ENCODE results near the gene CXorf58. TPM values are rescaled to one million over a fixed set of nuclear protein-coding genes. Genes with fewer than 3 reads are reported as not detected.

CXorf58 gene
- polyA plus RNA-seq, 1 of the 3 experiments (the other 2 are of a cell fraction): not detected

- TF ChIP-seq EP300 (IDR thresholded peaks at IDR 0.05; ENCODE audit: borderline replicate concordance in 1 of 2, low read depth in 1 of 2, low read length in 1 of 2) (no peak), USF1 (IDR thresholded peaks at IDR 0.05; ENCODE audit: borderline replicate concordance, low read depth) (no peak), REST (IDR thresholded peaks at IDR 0.05; ENCODE audit: low read depth, low read length) (no peak), RCOR1 (IDR thresholded peaks at IDR 0.05; ENCODE audit: low read length) (peak; percentile 58), GABPA (IDR thresholded peaks at IDR 0.05; ENCODE audit: low read depth) (no peak), CTCF (IDR thresholded peaks at IDR 0.05) (peak; percentile 74), EZH2phosphoT487 (IDR thresholded peaks at IDR 0.05; ENCODE audit: borderline replicate concordance, low read depth) (no peak), POLR2AphosphoS5 (IDR thresholded peaks at IDR 0.05; ENCODE audit: low read depth, low read length) (no peak), TCF12 (IDR thresholded peaks at IDR 0.05) (no peak)
These were observed 5.4 kb upstream of the CXorf58 start (continued) for GRCh38 chrX:23902419-23902818.

GRCh38 chrX:23904096-23904495, 3.7 kb upstream of the CXorf58 start:
- no peak for DNase-seq
- no peak for TF ChIP-seq CTCF (IDR thresholded peaks at IDR 0.05)
- no peak for TF ChIP-seq GABPA (IDR thresholded peaks at IDR 0.05; ENCODE audit: low read depth)
- TF ChIP-seq FOXM1 (IDR thresholded peaks at IDR 0.05; ENCODE audit: low read depth): no peak
- no peak for TF ChIP-seq USF1 (IDR thresholded peaks at IDR 0.05; ENCODE audit: borderline replicate concordance, low read depth)
- CTCF ChIA-PET: interaction anchor here (1.0 kb wide), 2 partner anchors 15 to 143 kb away, joined by 3 to 5 read pairs; no protein-coding TSS in a partner anchor

More at GRCh38 chrX:23904096-23904495, 3.7 kb upstream of the CXorf58 start:
- WGBS (ENCODE audit: low lambda C conversion rate): 47% methylated on average over 2 of the region's 2 CpGs
- Histone ChIP-seq H3K36me3 (replicated peaks in 1 of 2; ENCODE audit: control insufficient read depth in 1 of 2, insufficient read depth in 2 of 2, low read length in 1 of 2) (no peaks in the 10 kb centered on the region), H2AFZ (ENCODE audit: low read depth) (no peak overlapping the region), H4K20me1 (ENCODE audit: insufficient read depth) (no peaks in the 10 kb centered on the region), H3K27ac (ENCODE audit: low read depth in 2 of 2, low read length in 1 of 2) (no peak overlapping the region), H3K9ac (no peak overlapping the region), H3K79me2 (ENCODE audit: insufficient read depth) (peaks cover 16% of the 10 kb centered on the region; the same call in 1 of the 2 replicates), H3K9me3 (no peaks in the 10 kb centered on the region), H3K4me3 (ENCODE audit: low read depth in 2 of 2, low read length in 1 of 2) (no peak overlapping the region), H3F3A (replicated peaks; ENCODE audit: insufficient read depth) (no peaks in the 10 kb centered on the region), H3K4me2 (no peak overlapping the region), H3K9me2 (no peaks in the 10 kb centered on the region), H3K27me3 (ENCODE audit: insufficient read depth) (no peaks in the 10 kb centered on the region), H3K4me1 (ENCODE audit: control insufficient read depth in 1 of 2, insufficient read depth in 2 of 2, low read depth in 1 of 2, low read length in 1 of 2) (peaks cover 3 to 6% of the 10 kb centered on the region in 2 experiments; a peak in 3 of 4 replicates)
- POLR2A ChIA-PET: no interaction called here
